Measurements from ENCODE around the gene HAPLN2.
"Not testable (repeated sequence)": the region's sequence is repeated elsewhere in the genome, so short reads cannot be mapped to it uniquely, and the experiment has no call there.

The HAPLN2 gene

GRCh38 chr1:156618853-156619581 lies at the start of gene HAPLN2:
HAPLN2 (plus strand) TSS chr1:156619415; CDS start chr1:156623491, 4,076 bp downstream.
- peak; percentile 50 for DNase-seq (ENCODE audit: low spot score)

GRCh38 chr1:156571261-156571852 lies 47.9 kb upstream of the HAPLN2 start:
- no peak for DNase-seq (ENCODE audit: low spot score)

- DNase-seq (ENCODE audit: low spot score) = peak; percentile 95
Observed at GRCh38 chr1:156571919-156572662, 47.1 kb upstream of the HAPLN2 start, which contains the start of gene IQGAP3. IQGAP3 (minus strand) TSS chr1:156572565; CDS start chr1:156572529, 36 bp downstream.

- no peak for DNase-seq (ENCODE audit: low spot score)
Observed at GRCh38 chr1:156572663-156573018, 46.6 kb upstream of the HAPLN2 start.

DNA sequence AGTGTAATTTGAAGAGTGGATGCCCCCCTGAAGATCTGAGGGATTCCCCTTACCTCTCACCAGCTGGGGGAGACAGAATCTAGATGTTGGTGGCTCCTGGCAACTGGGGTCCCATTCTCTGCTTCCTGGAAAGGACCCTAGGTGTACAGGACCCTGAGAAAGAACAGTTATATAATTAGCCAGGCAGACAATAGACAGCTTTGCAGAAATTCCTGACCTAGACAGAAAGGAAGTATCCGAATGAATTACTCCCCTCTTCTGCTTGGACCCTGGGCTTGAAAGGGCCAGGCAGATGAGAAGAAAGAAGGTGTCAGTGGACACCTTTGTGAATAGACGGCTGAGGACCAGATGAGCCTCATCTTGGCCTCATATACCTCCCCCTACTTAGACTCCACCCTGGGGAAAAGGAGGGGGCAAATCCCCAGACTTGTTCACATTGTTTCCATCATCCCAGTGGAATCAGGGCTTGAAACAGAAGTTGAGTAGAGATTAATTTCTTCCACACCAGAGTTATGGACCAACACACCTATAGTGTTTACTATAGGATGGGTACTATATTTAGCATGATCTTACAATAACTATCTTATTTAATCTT lies 45.1 kb upstream of the HAPLN2 start:
- no peak for DNase-seq (ENCODE audit: low spot score)

DNA sequence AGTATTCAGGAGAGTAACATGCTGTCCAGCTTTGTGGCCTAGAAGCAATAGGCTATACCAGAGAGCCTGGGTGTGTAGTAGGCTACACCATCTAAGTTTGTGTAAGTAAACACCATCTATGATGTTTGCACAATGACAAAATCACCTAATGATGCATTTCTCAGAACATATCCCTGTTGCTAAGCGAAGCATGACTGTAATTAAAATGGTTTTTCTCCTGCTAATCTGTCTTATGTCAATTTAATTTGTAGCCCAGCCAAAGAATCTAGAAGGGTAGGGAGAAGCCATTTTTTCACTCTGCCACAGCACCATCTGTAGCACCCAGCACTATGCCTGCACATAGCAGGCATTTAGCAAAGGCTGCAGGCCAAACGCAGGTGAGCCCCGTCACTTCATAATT lies 41.7 kb upstream of the HAPLN2 start:
- DNase-seq (ENCODE audit: low spot score) = no peak

DNA sequence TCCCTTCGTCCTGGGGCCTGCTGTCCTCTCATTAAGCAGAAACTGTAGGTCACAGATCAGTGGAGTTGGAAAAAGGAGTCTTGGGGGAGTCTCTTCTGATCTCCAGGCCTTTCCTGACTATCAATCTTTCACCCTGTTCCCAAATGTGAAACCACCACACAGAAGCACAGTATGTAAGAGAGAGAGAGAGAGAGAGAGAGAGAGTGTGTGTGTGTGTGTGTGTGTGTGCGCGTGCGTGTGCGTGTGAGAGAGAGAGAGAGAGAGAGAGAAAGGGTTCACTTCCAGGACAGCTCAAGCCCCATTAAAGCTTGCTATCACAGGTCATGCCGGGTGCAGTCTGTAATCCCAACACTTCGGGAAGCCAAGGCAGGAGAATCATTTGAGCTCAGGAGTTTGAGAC lies 41.2 kb upstream of the HAPLN2 start:
- DNase-seq (ENCODE audit: low spot score) = no peak

GRCh38 chr1:156579472-156579871 lies 39.7 kb upstream of the HAPLN2 start, which contains the start of gene TTC24:
TTC24 (plus strand) TSS chr1:156579723; CDS start chr1:156581365, 1,642 bp downstream.
- no peak for DNase-seq (ENCODE audit: low spot score)

DNA sequence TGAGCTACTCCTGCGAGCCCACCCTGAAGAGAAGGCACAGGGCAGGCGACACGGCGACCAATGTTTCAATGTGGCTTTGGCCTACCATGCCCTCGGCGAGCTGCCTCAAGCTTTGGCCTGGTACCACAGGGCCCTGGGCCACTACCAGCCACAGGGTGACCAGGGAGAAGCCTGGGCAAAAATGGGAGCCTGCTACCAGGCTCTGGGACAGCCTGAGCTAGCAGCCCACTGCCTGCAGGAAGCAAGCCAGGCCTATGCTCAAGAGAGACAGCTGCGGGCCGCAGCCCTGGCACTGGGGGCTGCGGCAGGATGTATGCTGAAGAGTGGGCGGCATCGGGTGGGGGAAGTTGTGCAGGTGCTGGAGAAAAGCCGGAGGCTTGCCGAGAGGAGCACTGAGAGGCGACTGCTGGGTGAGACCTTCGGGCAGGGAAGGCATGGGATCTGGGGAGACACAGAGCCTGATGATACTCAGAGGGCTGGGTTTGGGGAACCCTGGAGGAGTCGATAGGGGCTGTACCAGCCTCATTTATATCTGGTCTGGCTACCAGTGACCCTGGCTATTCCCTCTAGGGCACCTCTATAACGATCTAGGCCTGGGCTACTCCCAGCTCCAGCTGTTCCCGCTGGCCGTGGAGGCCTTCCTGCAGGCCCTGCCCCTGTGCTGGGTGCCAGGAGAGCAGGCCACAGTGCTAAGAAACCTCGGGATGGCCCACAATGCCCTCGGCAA lies 37.4 kb upstream of the HAPLN2 start:
- no peak for DNase-seq (ENCODE audit: low spot score)

- DNase-seq (ENCODE audit: low spot score) = no peak
Observed at GRCh38 chr1:156582388-156583017, 36.7 kb upstream of the HAPLN2 start.

GRCh38 chr1:156583821-156584622 lies 35.2 kb upstream of the HAPLN2 start:
- peak; percentile 54 for DNase-seq (ENCODE audit: low spot score)

- peak; percentile 80 for DNase-seq (ENCODE audit: low spot score)
Observed at GRCh38 chr1:156584813-156585212, 34.4 kb upstream of the HAPLN2 start.

DNA sequence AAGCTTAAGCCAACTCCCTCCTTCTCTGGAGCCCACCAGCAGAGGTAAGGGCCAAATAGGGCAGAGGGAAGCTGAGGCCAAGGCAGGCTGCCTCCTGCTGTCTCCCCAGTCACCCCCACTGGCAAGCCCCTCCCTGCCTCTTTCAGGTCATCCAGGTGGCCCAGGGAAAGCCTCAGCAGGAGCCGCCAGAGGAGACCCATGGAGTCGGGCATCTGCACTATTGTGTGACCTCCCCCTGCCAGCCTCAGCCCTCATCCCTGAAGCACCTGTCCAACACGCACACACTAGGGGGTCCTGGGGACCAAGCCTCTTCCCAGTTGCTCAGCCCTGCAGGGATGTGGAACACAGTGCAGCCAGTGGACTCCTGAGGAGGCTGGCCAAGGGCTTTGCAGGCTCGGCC lies 32.9 kb upstream of the HAPLN2 start:
- no peak for DNase-seq (ENCODE audit: low spot score)

- no peak for DNase-seq (ENCODE audit: low spot score)
Observed at GRCh38 chr1:156586892-156587477, 32.2 kb upstream of the HAPLN2 start.

DNA sequence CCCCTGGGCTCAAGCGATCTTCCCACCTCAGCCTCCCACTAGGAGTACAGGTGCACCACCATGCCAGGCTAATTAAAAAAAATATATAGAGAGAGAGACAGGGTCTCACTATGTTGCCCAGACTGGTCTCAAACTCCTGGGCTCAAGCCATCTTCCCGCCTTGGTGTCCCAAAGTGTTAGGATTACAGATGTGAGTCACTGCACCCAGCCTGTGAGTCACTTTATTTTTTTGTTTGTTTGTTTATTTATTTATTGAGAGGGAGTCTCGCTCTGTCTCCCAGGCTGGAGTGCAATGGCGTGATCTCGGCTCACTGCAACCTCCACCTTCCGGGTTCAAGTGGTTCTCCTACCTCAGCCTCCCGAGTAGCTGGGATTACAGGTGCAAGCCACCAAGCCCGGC lies 31.3 kb upstream of the HAPLN2 start:
- DNase-seq (ENCODE audit: low spot score) = not testable (repeated sequence)

DNA sequence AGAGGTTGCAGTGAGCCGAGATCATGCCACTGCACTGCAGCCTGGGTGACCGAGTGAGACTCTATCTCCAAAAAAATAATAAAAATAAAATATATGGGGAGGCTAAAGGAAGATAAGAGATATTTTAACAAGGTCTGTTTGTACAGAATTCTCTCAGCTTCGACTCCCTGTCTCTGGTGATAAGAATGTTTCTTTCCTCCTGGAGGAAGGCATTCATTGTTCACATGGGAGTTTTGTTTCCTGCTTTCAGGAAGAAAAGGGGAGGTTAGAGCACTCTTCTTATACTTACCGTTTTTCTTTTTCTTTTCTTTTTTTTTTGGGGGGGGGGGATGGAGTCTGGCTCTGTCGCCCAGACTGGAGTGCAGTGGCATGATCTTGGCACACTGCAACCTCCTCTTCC lies 29.7 kb upstream of the HAPLN2 start:
- no peak for DNase-seq (ENCODE audit: low spot score)

DNA sequence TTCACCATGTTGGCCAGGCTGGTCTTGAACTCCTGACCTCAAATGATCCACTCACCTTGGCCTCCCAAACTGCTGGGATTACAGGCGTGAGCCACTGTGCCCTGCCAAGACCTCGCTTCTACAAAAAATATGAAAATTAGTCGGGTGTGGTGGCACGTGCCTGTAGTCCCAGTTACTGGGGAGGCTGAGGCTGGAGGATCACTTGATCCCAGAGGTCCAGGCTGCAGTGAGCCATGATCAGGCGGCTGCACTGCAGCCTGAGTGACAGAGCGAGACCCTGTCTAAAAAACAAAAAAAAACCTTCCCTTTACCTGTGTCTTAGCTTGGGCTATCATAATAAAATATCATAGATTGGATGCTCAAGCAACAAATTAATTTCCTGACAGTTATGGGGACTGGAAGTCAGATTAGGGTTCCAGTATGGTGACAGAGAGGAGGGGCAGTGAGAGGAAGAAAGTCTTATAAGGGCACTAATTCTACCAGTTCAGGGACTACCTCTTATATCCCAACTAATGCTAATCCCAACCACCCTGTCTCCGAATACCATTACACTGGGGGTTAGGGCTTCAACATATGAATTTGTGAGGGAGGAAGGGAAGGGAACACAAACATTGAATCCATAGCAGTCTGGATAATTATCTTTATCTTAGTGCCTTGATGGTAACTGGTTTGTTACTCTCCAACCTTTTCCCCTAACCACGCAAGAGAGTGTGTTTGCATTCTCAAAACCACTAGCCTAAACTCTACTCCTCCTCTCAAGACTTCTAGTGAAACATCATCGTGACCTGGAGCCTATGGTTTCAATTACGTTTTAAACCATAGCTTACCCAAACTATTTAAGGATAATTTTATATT lies 28.7 kb upstream of the HAPLN2 start:
- no peak for DNase-seq (ENCODE audit: low spot score)

DNA sequence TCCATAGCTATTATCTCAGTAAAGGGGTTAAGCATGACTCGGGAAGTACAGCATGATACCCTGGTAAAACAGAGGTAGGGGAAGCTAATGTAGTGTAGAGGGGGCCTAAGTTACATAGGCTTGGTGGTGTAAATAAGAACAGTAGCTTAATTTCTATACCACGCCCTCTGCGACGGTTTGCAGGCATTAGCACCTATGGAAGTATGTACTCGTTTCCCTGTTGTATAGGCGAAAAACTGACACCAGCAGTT lies 28.1 kb upstream of the HAPLN2 start:
- DNase-seq (ENCODE audit: low spot score) = no peak

- DNase-seq (ENCODE audit: low spot score) = peak; percentile 79
Observed at GRCh38 chr1:156591432-156592157, 27.6 kb upstream of the HAPLN2 start, which contains the start of gene NAXE. NAXE (plus strand) TSS chr1:156591776; CDS start chr1:156591805, 29 bp downstream.
